GM13976 (cell line): ENCODE data around the gene MEX3D.

Experiments
- DNase-seq: peaks from one replicate; pipeline ENCODE4 v3.0.0; 2012; ENCODE audit warnings: low spot score
- in situ Hi-C: fragments of 300-500 bp; cut with MboI; formaldehyde crosslinking; loops from one replicate; pipeline ENCODE4 v1.12.0; 2022; ENCODE audit warnings: low sequenced_read_pairs, mixed read lengths, inconsistent platforms; ENCODE audit not compliant: unreplicated experiment
- TF ChIP-seq, protein P1 (sequence below): IDR thresholded peaks from 2 replicates; pipeline ENCODE4 v1.5.1; 2012; ENCODE audit warnings: borderline replicate concordance, mild to moderate bottlenecking; ENCODE audit not compliant: insufficient read depth; ENCODE audit errors: extremely low read depth, missing control alignments, control extremely low read depth

The MEX3D gene

DNA sequence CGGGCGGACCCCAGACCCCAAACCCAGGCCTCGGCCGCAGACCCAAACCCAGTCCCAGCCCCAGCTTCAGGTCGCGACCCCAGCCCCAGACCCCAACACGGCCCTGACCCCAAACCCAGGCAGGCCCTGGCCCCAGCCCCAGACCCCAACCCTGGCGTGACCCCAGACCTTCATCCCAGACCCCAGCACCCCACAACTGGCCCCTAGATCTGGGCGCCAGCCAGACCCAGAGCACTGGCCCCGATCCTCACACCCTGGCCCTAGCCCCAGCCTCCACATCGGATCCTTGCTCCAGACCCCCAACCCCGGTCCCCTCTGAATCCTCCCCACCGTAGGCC is 17.1 kb upstream of the MEX3D start:
- TF ChIP-seq, protein P1, sequence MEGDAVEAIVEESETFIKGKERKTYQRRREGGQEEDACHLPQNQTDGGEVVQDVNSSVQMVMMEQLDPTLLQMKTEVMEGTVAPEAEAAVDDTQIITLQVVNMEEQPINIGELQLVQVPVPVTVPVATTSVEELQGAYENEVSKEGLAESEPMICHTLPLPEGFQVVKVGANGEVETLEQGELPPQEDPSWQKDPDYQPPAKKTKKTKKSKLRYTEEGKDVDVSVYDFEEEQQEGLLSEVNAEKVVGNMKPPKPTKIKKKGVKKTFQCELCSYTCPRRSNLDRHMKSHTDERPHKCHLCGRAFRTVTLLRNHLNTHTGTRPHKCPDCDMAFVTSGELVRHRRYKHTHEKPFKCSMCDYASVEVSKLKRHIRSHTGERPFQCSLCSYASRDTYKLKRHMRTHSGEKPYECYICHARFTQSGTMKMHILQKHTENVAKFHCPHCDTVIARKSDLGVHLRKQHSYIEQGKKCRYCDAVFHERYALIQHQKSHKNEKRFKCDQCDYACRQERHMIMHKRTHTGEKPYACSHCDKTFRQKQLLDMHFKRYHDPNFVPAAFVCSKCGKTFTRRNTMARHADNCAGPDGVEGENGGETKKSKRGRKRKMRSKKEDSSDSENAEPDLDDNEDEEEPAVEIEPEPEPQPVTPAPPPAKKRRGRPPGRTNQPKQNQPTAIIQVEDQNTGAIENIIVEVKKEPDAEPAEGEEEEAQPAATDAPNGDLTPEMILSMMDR = no peak
- DNase-seq = no peak
- in situ Hi-C loops = no loop called here

DNA sequence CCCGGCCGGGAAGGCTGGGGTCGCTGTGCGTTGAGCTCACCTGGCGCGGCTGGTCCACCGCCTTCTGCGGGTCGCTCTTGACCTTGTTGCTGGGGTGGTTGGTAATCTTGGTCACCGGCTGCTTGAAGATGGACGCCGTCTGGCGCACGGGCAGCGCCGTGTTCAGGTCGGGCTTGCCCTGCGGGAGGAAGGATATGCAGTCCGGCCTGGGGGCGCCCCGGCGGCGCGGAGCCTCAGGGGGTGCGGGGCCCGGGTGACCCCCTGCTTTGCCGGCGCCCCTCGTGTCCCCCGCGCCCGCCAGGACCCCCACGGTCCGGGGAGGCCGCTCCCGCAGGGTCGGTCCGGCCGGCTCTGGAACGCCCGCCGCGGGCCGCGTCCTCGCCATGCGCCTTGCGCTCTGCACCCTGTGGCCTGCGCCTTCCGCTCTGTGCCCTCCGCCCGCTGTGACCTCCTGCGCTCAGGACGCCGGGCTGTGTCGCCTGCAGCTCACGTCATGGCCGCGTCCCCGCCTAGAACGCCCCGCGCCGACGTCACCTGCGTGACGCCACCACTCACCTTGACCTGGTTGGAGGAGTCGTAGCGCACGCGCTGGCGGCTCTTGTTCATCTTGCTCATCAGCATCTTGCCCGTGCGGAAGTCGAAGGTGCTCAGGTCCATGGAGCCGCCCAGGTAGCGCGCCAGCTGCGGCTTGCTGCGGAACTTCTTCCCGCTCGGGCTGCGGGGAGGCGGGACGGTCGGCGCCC is 16.5 kb upstream of the MEX3D start:
- TF ChIP-seq, protein P1 = no peak
- DNase-seq = no peak
- in situ Hi-C loops = no loop called here

DNA sequence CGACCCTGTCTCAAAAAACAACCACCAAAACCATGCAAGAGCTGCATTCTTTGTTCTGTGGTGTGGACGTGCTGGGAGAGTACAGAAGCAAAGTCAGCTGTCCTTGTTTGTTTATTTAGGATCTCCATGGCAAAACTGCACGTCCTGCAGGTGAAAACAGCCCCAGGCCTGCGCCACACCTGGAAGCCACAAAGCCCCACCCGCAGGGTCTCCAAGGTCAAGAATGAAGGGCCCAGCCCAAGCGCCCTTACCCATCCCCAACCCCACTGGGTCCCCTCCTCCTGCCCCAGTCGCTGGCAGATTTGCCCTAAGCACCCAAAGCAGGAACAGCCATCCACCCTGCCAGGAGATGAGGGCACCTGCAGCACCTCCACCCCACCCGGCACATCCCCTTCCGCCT is 14.1 kb upstream of the MEX3D start:
- TF ChIP-seq, protein P1 = no peak
- in situ Hi-C loops = no loop called here
- no peak for DNase-seq

DNA sequence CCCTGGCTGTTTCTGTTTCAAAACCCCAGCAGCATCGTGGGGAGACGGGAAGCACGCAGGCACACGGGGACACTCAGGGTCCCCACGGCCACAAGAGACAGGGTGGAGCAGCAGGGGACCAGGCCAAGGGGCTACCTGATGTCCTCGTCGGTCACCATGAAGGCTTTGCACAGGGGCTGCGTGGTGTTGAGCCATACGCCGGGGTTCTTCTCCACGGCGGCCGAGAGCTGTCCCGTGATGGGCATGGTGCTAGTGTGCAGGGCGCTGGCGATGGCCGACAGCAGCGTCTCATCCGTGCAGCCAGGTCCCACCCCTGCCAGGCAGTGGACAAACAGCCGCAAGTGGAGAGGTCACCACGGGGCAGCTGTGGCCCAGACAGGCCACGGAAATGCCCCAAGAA is 12.8 kb upstream of the MEX3D start:
- TF ChIP-seq, protein P1 = no peak
- DNase-seq = no peak
- in situ Hi-C loops = no loop called here

DNA sequence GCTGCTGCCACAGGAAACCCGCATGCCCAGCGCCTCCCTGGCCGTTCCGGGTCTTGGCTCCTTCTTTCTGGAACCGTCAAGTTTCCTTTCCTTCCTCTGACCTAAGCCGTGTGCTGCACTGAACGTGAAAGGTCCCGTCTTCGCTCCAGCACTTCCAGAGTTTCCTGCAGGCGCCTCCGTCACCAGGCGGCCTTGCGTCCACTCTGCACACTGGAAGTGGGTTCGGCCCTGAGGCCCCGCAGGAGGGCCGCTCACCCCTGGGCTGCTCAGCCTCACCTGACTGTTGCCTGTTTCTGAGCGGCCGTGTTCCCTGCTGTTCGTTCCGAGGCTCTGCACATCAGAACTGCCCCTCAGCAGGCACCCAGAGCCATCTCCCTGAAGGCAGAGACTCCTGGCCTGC is 12.3 kb upstream of the MEX3D start:
- TF ChIP-seq, protein P1 = no peak
- DNase-seq = no peak

DNA sequence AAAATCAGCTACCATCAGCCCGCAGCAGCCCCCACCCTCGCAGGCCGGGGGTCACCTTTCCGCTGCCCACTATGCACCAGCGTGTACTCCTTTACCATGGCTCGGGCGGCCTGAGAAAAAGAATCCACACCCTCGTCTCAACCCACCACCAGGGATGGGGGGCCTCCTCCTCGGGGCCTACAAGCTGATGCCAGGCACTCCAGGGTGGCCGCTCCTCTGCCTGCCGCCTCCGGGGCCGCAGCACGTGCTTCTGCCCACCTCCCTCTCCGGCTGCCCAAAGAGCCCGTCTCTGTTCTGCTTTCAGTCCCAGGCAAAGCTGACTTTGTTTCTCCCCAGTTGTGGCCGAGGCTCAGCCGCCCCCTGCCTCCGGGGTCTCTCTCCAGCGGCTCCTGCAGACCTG is 11.1 kb upstream of the MEX3D start:
- in situ Hi-C loops = no loop called here
- TF ChIP-seq, protein P1 = no peak
- DNase-seq = no peak

More for the DNA sequence above, 12.3 kb upstream of the MEX3D start:
- in situ Hi-C loops = no loop called here

DNA sequence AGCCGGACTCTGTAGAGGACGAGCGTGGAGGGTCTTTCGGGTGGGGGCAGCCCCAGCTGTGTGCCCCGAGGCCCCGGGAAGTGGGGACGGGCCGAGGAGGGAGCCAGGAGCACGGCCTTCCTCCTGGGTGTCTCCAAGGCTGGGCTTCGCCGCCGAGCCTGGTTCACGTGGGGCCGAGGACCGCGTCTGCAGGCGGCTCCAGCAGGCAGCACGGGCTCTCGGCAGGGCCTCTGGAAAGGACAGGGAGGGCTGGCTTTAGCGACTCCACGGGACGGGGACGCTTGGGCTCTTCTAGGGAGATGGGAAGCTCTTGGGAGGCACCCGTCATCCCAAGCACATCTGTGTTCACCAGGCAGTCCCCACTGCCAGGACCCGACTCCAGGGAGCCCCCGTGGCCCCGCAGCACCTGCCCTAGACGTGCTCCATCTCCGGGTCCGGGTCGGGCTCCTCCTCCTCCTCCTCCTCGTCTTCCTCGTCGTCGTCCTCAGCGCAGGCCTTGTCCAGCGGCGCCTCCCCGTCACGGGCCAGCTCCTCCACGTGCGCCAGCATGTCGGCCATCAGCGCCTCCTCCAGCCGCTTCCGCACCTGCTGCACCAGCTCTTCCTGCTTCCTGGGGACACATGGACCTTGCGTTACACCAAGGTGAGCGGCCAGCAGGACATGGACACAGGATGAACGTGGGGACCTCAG is 9.9 kb upstream of the MEX3D start:
- in situ Hi-C loops = no loop called here
- TF ChIP-seq, protein P1 = no peak
- no peak for DNase-seq
